Stimulated activated CD8-positive, alpha-beta memory T cell treated with anti-CD3 and anti-CD28 coated beads, Interleukin-15, amount 100 ng/mL, for 24 hours (primary cell): ENCODE data around the gene NANOS3.

ENCODE experiments used
- DNase-seq: peaks from one replicate; pipeline ENCODE4 v3.0.0-alpha.2; 2020; ENCODE audit warnings: low read depth

The NANOS3 gene

DNA sequence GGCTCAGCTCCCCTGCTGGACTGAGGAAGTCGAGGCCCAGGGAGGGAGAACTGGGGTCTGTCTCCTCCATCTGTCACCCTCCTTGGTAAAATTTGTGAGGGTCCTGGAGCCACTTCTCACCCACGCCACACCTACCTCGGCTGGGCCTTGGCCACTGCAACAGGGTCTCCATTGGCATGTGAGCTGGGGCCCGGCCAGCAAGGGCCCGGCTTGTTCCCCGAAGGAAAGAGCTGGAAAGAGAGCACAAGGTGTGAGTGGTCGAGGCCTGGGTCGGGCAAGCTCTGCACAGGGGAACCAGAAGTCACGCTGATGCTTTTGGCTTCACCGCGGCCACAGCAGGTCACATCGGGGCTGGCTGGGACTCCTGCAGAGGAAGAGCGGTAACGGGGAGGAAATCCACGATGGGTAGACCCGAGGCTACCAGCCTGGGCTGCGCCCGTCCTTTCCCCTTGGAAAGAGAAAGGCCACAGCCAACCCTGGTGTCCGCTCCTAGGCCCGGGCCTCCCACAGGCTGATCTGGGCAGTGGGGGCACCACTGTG lies 9.0 kb downstream of the NANOS3 start:
- DNase-seq, result no peak

GRCh38 chr19:13887018-13887436 lies 10.1 kb downstream of the NANOS3 start:
- no peak for DNase-seq

GRCh38 chr19:13887517-13887916 lies 10.6 kb downstream of the NANOS3 start:
- no peak for DNase-seq

GRCh38 chr19:13888281-13888680 lies 11.3 kb downstream of the NANOS3 start:
- no peak for DNase-seq

- DNase-seq, result no peak
Observed at GRCh38 chr19:13890136-13890535, 13.2 kb downstream of the NANOS3 start.

DNA sequence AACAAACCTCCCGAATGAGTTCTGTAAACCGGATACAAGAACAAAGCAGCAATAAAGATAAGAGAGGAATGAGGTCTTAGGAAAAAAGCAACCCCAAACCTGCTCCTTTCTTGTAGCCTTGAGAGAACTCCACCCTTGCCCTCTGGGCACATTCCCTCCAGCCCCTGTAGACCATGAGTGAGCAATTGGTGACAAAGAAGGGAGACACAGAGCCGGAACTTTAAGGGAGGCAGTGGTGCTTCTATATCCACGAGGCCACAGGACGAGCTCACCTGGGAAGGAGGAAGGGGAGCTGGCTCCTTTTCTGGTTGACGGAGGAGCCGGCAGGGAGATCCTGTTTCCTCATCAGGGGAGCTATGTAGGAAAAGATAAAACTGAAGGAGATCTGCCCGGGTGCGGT lies 15.9 kb downstream of the NANOS3 start:
- no peak for DNase-seq

- DNase-seq, result no peak
Observed at GRCh38 chr19:13894552-13894951, 17.6 kb downstream of the NANOS3 start.

GRCh38 chr19:13896227-13896626 lies 19.3 kb downstream of the NANOS3 start:
- DNase-seq, result no peak

GRCh38 chr19:13899393-13899792 lies 22.5 kb downstream of the NANOS3 start:
- no peak for DNase-seq

- no peak for DNase-seq
Observed at GRCh38 chr19:13899912-13900584, 23.1 kb downstream of the NANOS3 start.

GRCh38 chr19:13902993-13903555 lies 26.1 kb downstream of the NANOS3 start:
- no peak for DNase-seq

- peak; percentile 92 for DNase-seq
Observed at GRCh38 chr19:13905634-13906520, 28.9 kb downstream of the NANOS3 start, which contains the start of the genes BRME1 and CC2D1A. TSS of gene BRME1 (minus strand) at chr19:13906117. CDS start at chr19:13904892, 1,225 bp downstream. TSS of gene CC2D1A (plus strand) at chr19:13906201. CDS start at chr19:13906442, 241 bp downstream.

DNA sequence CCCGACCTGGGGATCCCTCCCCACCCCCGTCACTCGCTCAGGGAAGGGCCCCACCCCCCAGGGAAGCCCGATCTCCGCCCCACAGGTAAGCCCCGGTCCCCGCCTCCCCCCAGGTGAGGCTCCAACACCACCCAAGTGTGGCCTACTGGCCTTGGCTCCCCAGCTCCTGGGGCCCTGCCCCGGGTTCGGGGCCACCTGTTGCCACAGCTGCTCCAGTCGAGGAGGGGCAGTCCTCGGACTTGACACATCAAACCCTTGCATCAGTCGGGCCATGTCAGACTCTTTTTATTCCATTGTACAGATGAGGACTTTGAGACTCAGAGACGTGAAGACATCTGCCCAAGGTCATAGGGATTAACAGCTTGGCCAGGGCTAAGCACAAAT lies 29.6 kb downstream of the NANOS3 start:
- DNase-seq, result no peak

DNA sequence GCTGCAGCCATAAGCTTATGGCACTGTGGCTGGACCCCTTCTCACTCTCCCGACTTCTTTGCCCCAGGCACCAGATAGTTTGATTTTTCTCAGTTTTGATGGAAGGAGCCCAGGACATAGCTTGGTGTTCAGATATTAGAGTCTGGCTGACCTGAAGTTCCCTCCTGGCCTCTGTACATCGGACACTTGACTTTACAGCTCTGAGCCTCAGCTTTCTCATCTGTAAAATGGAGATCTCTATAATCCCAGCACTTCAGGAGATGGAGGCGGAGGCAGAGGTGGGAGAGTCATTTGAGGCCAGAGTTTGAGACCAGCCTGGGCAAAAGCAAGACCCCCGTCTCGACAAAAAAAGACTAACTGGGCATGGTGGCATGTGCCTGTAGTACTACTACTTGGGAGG lies 30.0 kb downstream of the NANOS3 start:
- no peak for DNase-seq

DNA sequence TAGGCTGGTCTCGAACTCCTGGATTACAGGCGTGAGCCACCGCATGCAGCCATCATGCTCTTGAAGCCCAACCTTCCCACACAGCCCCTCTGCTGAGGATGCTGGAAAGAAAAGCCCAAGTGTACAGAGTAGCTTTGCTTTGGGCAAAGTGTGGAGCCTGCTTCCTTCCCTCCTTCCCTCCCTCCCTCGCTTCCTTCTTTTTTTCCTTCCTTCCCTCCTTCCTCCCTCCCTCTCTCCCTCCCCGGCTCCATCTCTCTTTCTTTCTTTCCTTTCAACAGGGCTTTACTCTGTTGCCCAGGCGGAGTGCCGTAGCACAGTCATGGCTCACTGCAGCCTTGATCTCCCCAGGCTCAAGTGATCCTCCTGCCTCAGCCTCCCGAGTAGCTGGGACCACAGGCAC lies 31.7 kb downstream of the NANOS3 start:
- DNase-seq, result no peak

GRCh38 chr19:13909430-13909829 lies 32.5 kb downstream of the NANOS3 start:
- no peak for DNase-seq

DNA sequence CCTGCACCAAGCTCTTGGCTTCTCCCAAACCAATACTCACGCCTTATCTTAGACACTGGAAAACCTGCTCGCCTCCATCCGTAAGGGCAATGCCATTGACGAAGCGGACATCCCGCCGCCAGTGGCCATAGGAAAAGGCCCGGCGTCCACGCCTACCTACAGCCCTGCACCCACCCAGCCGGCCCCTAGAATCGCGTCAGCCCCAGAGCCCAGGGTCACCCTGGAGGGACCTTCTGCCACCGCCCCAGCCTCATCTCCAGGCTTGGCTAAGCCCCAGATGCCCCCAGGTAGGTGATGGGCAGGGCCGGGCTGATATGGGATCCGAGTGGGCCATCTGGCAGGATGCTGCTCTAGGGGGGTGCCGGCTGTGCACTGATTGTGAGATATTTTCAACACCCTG lies 36.4 kb downstream of the NANOS3 start:
- DNase-seq, result no peak

DNA sequence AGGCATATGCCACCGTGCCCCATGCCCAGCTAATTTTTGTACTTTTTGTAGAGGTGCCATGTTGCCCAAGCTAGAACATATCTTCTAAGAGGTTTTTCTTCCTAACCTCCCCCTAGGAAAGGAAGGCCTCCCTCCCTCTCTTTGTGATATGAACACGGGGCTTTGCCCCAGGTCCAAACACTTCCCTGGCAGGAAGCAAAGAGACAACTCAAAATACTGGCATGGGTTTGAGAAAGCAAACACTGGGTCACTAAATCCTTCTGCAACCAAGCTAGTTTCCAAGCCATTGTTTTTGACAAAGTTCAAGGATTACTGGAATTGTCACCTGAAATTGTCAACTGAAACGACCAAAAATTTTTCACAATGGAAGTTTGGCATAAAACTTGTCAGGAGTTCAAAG lies 37.8 kb downstream of the NANOS3 start:
- no peak for DNase-seq

- no peak for DNase-seq
Observed at GRCh38 chr19:13917888-13918406, 41.0 kb downstream of the NANOS3 start.

- no peak for DNase-seq
Observed at GRCh38 chr19:13918726-13919411, 41.9 kb downstream of the NANOS3 start.

DNA sequence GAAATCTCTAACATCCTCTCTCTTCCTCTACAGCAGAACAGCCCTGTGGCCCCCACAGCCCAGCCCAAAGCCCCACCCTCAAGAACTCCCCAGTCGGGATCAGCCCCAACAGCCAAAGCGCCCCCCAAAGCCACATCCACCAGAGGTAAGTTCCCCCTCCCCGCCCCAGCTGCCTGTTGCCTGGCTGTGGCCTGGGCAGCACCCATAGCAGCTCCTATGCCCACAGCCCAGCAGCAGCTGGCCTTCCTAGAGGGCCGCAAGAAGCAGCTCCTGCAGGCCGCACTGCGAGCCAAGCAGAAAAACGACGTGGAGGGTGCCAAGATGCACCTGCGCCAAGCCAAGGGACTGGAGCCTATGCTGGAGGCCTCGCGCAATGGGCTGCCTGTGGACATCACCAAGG lies 43.6 kb downstream of the NANOS3 start:
- DNase-seq, result no peak
